ENCODE measurements around the gene DNAH6.

DNA sequence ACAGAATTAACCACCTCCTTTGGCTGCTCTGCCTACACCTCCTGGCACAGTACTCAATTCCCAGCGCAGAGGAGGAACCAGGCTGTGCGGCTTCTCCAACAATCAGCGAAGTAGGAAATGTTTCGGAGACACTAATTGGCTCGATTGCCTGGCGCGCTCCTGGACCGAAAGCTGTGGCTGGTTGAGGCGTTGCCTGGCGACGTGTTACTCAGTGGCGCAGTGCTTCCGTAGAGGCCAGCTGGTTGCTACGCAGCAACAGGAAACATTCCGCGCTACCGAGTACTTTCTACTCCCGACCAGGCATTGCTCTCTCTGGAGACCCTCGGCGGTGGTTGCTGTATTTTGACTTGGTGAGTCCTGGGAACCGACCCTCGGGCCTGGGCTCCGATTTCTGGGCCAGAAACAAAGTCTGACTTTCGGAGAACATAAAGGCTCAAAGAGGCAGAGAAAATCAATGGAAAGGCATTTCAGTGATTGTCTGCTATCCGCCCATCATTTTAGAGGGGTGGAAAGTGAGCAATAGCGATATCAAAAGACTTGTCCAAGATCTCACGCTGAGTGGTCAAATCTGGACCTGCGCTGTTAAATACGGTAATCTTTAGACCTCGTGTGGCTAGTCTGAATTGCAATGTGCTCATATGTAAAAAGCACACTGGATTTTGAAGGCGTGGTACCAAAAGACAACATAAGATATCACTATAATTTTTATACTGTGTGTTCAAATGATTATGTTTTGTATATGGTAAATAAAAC is at the start of gene DNAH6:
- TF ChIP-seq, protein P1, sequence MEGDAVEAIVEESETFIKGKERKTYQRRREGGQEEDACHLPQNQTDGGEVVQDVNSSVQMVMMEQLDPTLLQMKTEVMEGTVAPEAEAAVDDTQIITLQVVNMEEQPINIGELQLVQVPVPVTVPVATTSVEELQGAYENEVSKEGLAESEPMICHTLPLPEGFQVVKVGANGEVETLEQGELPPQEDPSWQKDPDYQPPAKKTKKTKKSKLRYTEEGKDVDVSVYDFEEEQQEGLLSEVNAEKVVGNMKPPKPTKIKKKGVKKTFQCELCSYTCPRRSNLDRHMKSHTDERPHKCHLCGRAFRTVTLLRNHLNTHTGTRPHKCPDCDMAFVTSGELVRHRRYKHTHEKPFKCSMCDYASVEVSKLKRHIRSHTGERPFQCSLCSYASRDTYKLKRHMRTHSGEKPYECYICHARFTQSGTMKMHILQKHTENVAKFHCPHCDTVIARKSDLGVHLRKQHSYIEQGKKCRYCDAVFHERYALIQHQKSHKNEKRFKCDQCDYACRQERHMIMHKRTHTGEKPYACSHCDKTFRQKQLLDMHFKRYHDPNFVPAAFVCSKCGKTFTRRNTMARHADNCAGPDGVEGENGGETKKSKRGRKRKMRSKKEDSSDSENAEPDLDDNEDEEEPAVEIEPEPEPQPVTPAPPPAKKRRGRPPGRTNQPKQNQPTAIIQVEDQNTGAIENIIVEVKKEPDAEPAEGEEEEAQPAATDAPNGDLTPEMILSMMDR (IDR thresholded peaks at IDR 0.05): no peak
- no peak for TF ChIP-seq ZFX (IDR thresholded peaks at IDR 0.05; ENCODE audit: borderline replicate concordance)

Measured in 22Rv1 (cell line).